Stimulated activated CD8-positive, alpha-beta memory T cell treated with anti-CD3 and anti-CD28 coated beads, Interleukin-15, amount 100 ng/mL, for 1 hour (primary cell): ENCODE measurements around the gene GPC1.

Experiments
- DNase-seq: peaks from one replicate; pipeline ENCODE4 v3.0.0-alpha.2; 2020; ENCODE audit warnings: low read depth

The GPC1 gene

GRCh38 chr2:240499309-240500301, 64.1 kb downstream of the GPC1 start:
- no peak for DNase-seq

GRCh38 chr2:240500561-240501423, 65.3 kb downstream of the GPC1 start:
- DNase-seq, result no peak

GRCh38 chr2:240501531-240501991, 66.1 kb downstream of the GPC1 start:
- no peak for DNase-seq

GRCh38 chr2:240502059-240502429, 66.6 kb downstream of the GPC1 start:
- DNase-seq, result no peak

GRCh38 chr2:240502430-240503121, 67.1 kb downstream of the GPC1 start:
- DNase-seq, result no peak

GRCh38 chr2:240503375-240503774, 67.9 kb downstream of the GPC1 start:
- no peak for DNase-seq

- no peak for DNase-seq
Measured at GRCh38 chr2:240503848-240504247, 68.4 kb downstream of the GPC1 start.

GRCh38 chr2:240505910-240506309, 70.4 kb downstream of the GPC1 start:
- no peak for DNase-seq

- DNase-seq, result no peak
Measured at GRCh38 chr2:240506406-240507059, 71.1 kb downstream of the GPC1 start.

GRCh38 chr2:240507060-240507777, 71.8 kb downstream of the GPC1 start:
- DNase-seq, result no peak

GRCh38 chr2:240507778-240508251, 72.4 kb downstream of the GPC1 start:
- DNase-seq, result no peak

GRCh38 chr2:240508832-240509545, 73.5 kb downstream of the GPC1 start:
- no peak for DNase-seq

GRCh38 chr2:240509667-240510512, 74.4 kb downstream of the GPC1 start:
- DNase-seq, result no peak

- DNase-seq, result no peak
Measured at GRCh38 chr2:240510513-240511210, 75.2 kb downstream of the GPC1 start.

GRCh38 chr2:240511351-240512108, 76.1 kb downstream of the GPC1 start:
- no peak for DNase-seq

- DNase-seq, result no peak
Measured at GRCh38 chr2:240512109-240512485, 76.6 kb downstream of the GPC1 start.

- no peak for DNase-seq
Measured at GRCh38 chr2:240512666-240513535, 77.4 kb downstream of the GPC1 start.
